SK-N-SH (cell line): ENCODE results near the gene CAST. TPM values are rescaled to one million over a fixed set of nuclear protein-coding genes. Genes with fewer than 3 reads are reported as not detected.

Experiments used
- CTCF ChIA-PET: fragments of 300-600, 350-600 bp; formaldehyde crosslinking; extraction: SDS; loops from one replicate; lab custom pipeline; 2021; lab: Yijun Ruan, JAX
- POLR2A ChIA-PET: fragments of 350-600 bp; sonication (Branson Sonifier 250); formaldehyde crosslinking; extraction: SDS; loops from one replicate; lab custom pipeline; 2020; ENCODE audit warnings: antibody characterized with exemption, inconsistent platforms; lab: Yijun Ruan, JAX
- DNase-seq: peaks from one replicate; pipeline ENCODE4 v3.0.0; 2012
- H2AFZ ChIP-seq: fragments of 200-600 bp; sonication (generic); 2 replicates; pipeline ENCODE4 v1.8.1; 2016; ENCODE audit warnings: antibody characterized with exemption, mild to moderate bottlenecking, low read depth
- H3F3A ChIP-seq: fragments of 200-600 bp; sonication (generic); replicated peaks from 2 replicates; pipeline ENCODE3; 2016; ENCODE audit warnings: antibody characterized with exemption, mild to moderate bottlenecking; ENCODE audit not compliant: insufficient read depth
- H3K27ac ChIP-seq, 2 experiments: fragments of 200-500 bp in 1 of 2; fragments of 200-600 bp in 1 of 2; sonication (Bioruptor generic) in 1 of 2; sonication (generic), shearing (Covaris generic) in 1 of 2; 2 replicates each; pipeline versions ENCODE4 v1.5.1 to v1.6.1; 2014 to 2016; ENCODE audit warnings: low read depth in 2 of 2, inconsistent platforms in 1 of 2, low read length in 1 of 2, mild to moderate bottlenecking in 1 of 2, mixed read lengths in 1 of 2
- H3K27me3 ChIP-seq: fragments of 200-600 bp; sonication (generic), shearing (Covaris generic); 2 replicates; pipeline ENCODE4 v1.6.1; 2016; ENCODE audit warnings: mixed run types; ENCODE audit not compliant: insufficient read depth
- H3K36me3 ChIP-seq, 2 experiments: fragments of 200-500 bp in 1 of 2; fragments of 200-600 bp in 1 of 2; sonication (Bioruptor generic) in 1 of 2; sonication (generic) in 1 of 2; replicated peaks in 1 of 2; 2 replicates each; pipeline versions ENCODE3 to v1.5.1; 2014 to 2016; ENCODE audit warnings: low read length in 1 of 2, mild to moderate bottlenecking in 1 of 2; ENCODE audit not compliant: insufficient read depth in 2 of 2, control insufficient read depth in 1 of 2
- H3K4me1 ChIP-seq, 2 experiments: fragments of 200-500 bp in 1 of 2; fragments of 200-600 bp in 1 of 2; sonication (Bioruptor generic) in 1 of 2; sonication (generic), shearing (Covaris generic) in 1 of 2; 2 replicates each; pipeline versions ENCODE4 v1.5.1 to v1.6.1; 2014 to 2016; ENCODE audit warnings: low read depth in 1 of 2, low read length in 1 of 2, mixed run types in 1 of 2; ENCODE audit not compliant: insufficient read depth in 2 of 2, control insufficient read depth in 1 of 2
- H3K4me2 ChIP-seq: fragments of 200-600 bp; sonication (generic), shearing (Covaris generic); 2 replicates; pipeline ENCODE4 v1.6.1; 2017; ENCODE audit warnings: mixed run types
- H3K4me3 ChIP-seq, 2 experiments: fragments of 200-500 bp in 1 of 2; fragments of 200-600 bp in 1 of 2; sonication (Bioruptor generic) in 1 of 2; sonication (generic), shearing (Covaris generic) in 1 of 2; 2 replicates each; pipeline versions ENCODE4 v1.5.1 to v1.8.1; 2014 to 2016; ENCODE audit warnings: low read depth in 2 of 2, inconsistent platforms in 1 of 2, low read length in 1 of 2, mild to moderate bottlenecking in 1 of 2, mixed read lengths in 1 of 2, moderate library complexity in 1 of 2
- H3K79me2 ChIP-seq: fragments of 200-600 bp; sonication (generic); 2 replicates; pipeline ENCODE4 v1.8.1; 2017; ENCODE audit warnings: mild to moderate bottlenecking; ENCODE audit not compliant: insufficient read depth
- H3K9ac ChIP-seq: fragments of 200-600 bp; sonication (generic); 2 replicates; pipeline ENCODE4 v1.6.1; 2017; ENCODE audit warnings: mixed run types
- H3K9me2 ChIP-seq: fragments of 200-600 bp; sonication (generic); 2 replicates; pipeline ENCODE4 v1.6.1; 2017; ENCODE audit warnings: mixed run types
- H3K9me3 ChIP-seq: fragments of 200-600 bp; sonication (generic); 2 replicates; pipeline ENCODE4 v1.6.1; 2017; ENCODE audit warnings: mixed run types, mild to moderate bottlenecking, moderate library complexity
- H4K20me1 ChIP-seq: fragments of 200-600 bp; sonication (generic); 2 replicates; pipeline ENCODE4 v1.6.1; 2017; ENCODE audit warnings: mild to moderate bottlenecking, mixed run types; ENCODE audit not compliant: insufficient read depth
- ELF1 ChIP-seq: IDR thresholded peaks from 2 replicates; pipeline ENCODE4 v1.4.0; 2012
- FOSL2 ChIP-seq: IDR thresholded peaks from 2 replicates; pipeline ENCODE4 v1.4.0; 2012; ENCODE audit warnings: low read depth, mild to moderate bottlenecking, moderate library complexity, borderline replicate concordance
- FOXJ3 ChIP-seq: sonication (generic); formaldehyde crosslinking; IDR thresholded peaks from 2 replicates; pipeline ENCODE4 v1.5.1; 2020; ENCODE audit warnings: mild to moderate bottlenecking, missing genetic modification reagents
- GATA2 ChIP-seq: sonication (generic); formaldehyde crosslinking; IDR thresholded peaks from 2 replicates; pipeline ENCODE4 v1.5.0; 2020; ENCODE audit warnings: mild to moderate bottlenecking, missing genetic modification reagents
- MXI1 ChIP-seq: IDR thresholded peaks from 2 replicates; pipeline ENCODE4 v1.6.1; 2012; ENCODE audit warnings: mild to moderate bottlenecking, low read depth, low read length, improper control_type of control experiment
- RAD21 ChIP-seq: IDR thresholded peaks from 2 replicates; pipeline ENCODE4 v1.6.1; 2012; ENCODE audit warnings: mild to moderate bottlenecking, low read length
- RCOR1 ChIP-seq: fragments of 150-350 bp; IDR thresholded peaks from 2 replicates; pipeline ENCODE4 v1.6.1; 2017; ENCODE audit warnings: antibody characterized with exemption, low read length
- RFX5 ChIP-seq: IDR thresholded peaks from 2 replicates; pipeline ENCODE4 v1.6.1; 2012; ENCODE audit warnings: mild to moderate bottlenecking, improper control_type of control experiment, low read length
- SMC3 ChIP-seq: IDR thresholded peaks from 2 replicates; pipeline ENCODE4 v1.6.1; 2012; ENCODE audit warnings: low read depth, low read length, improper control_type of control experiment
- WGBS: methylation state at CpG from one replicate; pipeline ENCODE4 v1.1.6; 2017; ENCODE audit warnings: low lambda C conversion rate; 5-methylcytosine and 5-hydroxymethylcytosine counted together
- polyA plus RNA-seq, 3 experiments: library from polyadenylated mRNA; depleted of rRNA; stranded (reverse); fragments of >200 nt; gene quantifications; 2 replicates each; pipeline ENCODE4 v1.2.3, GENCODE V29; 2012
- TF ChIP-seq, protein P1 (sequence below): IDR thresholded peaks from 2 replicates; pipeline ENCODE4; 2012
- TF ChIP-seq, protein P2 (sequence below): IDR thresholded peaks from 2 replicates; pipeline ENCODE4 v1.6.1; 2012; ENCODE audit warnings: mild to moderate bottlenecking, low read depth, low read length, moderate library complexity
- TF ChIP-seq, protein P3 (sequence below): IDR thresholded peaks from 2 replicates; pipeline ENCODE4 v1.4.0; 2012; ENCODE audit warnings: low read depth
- TF ChIP-seq, protein P4 (sequence below): IDR thresholded peaks from 2 replicates; pipeline ENCODE4 v1.4.0; 2012; ENCODE audit warnings: low read depth, borderline replicate concordance

CAST gene
- polyA plus RNA-seq, 1 of the 3 experiments (the other 2 are of a cell fraction): 82.9 TPM

DNA sequence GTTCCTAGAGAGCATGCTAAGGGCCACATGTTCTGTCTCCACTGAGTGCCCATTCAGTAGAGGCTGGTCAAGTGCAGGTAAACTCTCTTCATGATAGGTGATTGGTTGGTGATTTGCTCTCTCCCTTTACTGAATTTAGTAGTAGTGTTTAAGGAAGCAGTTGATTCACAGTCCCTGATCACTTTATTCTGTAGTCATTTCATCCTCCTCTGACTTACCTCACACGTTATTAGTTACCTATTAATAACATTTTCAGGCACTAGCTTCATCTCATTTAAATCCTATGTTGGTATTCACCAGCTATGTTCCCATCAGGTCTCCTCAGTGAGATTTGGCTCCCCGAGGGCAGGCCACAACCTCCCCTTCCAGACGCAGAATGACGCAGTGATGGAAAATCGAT, 93.7 kb downstream of the CAST start (continued):
- TF ChIP-seq FOSL2 (no peak), ELF1 (no peak), RAD21 (no peak)

DNA sequence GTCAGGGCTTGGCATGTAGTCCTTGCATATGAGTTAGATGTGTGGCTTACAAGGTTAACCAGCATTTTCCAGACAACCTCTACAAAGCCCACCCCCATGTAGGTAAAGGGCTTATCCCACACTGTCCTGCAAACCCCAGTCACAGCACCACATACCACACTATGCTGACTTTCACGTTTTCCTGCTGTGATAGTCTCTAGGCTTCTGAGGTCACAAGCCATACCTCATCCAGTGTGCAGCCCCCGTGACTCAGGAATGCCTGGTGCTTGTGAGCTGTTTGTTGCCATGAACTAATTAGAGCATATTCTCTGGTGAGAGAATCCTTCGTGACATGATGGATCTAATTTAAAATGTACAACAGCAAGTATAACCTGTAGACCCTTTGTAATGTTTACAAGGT, 94.8 kb downstream of the CAST start:
- Histone ChIP-seq H3K4me1 (peaks cover 0 to 10% of the 10 kb centered on the region in 2 experiments; a peak in 3 of 4 replicates), H4K20me1 (no peaks in the 10 kb centered on the region), H3K9me3 (no peaks in the 10 kb centered on the region), H3K27me3 (no peaks in the 10 kb centered on the region), H3K9ac (no peak overlapping the region), H2AFZ (no peak overlapping the region), H3K4me2 (no peak overlapping the region), H3K4me3 (no peak overlapping the region), H3K27ac (no peak overlapping the region)
- ChIA-PET POLR2A (interaction anchor here (0.8 kb wide), 1 partner anchor 51 kb away, joined by 4 read pairs; the partner anchor contains the start of gene ERAP1), CTCF (interaction anchor here (0.6 kb wide), 1 partner anchor 245 kb away, joined by 3 read pairs; no protein-coding TSS in a partner anchor)
- DNase-seq: no peak
- WGBS: 98% methylated on average over 3 of the region's 3 CpGs
- TF ChIP-seq, protein P1, sequence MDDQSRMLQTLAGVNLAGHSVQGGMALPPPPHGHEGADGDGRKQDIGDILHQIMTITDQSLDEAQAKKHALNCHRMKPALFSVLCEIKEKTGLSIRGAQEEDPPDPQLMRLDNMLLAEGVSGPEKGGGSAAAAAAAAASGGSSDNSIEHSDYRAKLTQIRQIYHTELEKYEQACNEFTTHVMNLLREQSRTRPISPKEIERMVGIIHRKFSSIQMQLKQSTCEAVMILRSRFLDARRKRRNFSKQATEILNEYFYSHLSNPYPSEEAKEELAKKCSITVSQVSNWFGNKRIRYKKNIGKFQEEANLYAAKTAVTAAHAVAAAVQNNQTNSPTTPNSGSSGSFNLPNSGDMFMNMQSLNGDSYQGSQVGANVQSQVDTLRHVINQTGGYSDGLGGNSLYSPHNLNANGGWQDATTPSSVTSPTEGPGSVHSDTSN: no peak
- TF ChIP-seq SMC3: no peak
- TF ChIP-seq, protein P2, sequence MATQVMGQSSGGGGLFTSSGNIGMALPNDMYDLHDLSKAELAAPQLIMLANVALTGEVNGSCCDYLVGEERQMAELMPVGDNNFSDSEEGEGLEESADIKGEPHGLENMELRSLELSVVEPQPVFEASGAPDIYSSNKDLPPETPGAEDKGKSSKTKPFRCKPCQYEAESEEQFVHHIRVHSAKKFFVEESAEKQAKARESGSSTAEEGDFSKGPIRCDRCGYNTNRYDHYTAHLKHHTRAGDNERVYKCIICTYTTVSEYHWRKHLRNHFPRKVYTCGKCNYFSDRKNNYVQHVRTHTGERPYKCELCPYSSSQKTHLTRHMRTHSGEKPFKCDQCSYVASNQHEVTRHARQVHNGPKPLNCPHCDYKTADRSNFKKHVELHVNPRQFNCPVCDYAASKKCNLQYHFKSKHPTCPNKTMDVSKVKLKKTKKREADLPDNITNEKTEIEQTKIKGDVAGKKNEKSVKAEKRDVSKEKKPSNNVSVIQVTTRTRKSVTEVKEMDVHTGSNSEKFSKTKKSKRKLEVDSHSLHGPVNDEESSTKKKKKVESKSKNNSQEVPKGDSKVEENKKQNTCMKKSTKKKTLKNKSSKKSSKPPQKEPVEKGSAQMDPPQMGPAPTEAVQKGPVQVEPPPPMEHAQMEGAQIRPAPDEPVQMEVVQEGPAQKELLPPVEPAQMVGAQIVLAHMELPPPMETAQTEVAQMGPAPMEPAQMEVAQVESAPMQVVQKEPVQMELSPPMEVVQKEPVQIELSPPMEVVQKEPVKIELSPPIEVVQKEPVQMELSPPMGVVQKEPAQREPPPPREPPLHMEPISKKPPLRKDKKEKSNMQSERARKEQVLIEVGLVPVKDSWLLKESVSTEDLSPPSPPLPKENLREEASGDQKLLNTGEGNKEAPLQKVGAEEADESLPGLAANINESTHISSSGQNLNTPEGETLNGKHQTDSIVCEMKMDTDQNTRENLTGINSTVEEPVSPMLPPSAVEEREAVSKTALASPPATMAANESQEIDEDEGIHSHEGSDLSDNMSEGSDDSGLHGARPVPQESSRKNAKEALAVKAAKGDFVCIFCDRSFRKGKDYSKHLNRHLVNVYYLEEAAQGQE: no peak
- no peak for TF ChIP-seq ELF1
- no peak for TF ChIP-seq RFX5
- TF ChIP-seq, protein P3, sequence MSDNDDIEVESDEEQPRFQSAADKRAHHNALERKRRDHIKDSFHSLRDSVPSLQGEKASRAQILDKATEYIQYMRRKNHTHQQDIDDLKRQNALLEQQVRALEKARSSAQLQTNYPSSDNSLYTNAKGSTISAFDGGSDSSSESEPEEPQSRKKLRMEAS: no peak
- TF ChIP-seq FOSL2: no peak
- TF ChIP-seq, protein P4, sequence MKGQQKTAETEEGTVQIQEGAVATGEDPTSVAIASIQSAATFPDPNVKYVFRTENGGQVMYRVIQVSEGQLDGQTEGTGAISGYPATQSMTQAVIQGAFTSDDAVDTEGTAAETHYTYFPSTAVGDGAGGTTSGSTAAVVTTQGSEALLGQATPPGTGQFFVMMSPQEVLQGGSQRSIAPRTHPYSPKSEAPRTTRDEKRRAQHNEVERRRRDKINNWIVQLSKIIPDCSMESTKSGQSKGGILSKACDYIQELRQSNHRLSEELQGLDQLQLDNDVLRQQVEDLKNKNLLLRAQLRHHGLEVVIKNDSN: no peak
- TF ChIP-seq MXI1: no peak
- no peak for TF ChIP-seq FOXJ3 (CRISPR knock-in tag)
- TF ChIP-seq RCOR1: no peak
- TF ChIP-seq GATA2 (CRISPR knock-in tag): no peak
- TF ChIP-seq, all 33 proteins: peak for 0
- H3F3A ChIP-seq: peaks cover 12% of the 10 kb centered on the region
- no peaks in the 10 kb centered on the region for H3K9me2 ChIP-seq
- 0 out of 2 replicates have a peak, but pooled peaks cover 6% of the 10 kb centered on the region for H3K79me2 ChIP-seq
- peaks cover 73 to 87% of the 10 kb centered on the region in 2 experiments for H3K36me3 ChIP-seq
